Esophagus squamous epithelium (tissue), 5 donors: ENCODE data around the gene VWA5A. TPM values are rescaled to one million over a fixed set of nuclear protein-coding genes. Genes with fewer than 3 reads are reported as not detected.

Source experiments
- DNase-seq: peaks from one replicate; lab custom pipeline; 2025; lab: John Stamatoyannopoulos, UW
- H3K27ac ChIP-seq, 4 donors: fragments of 200-600 bp; sonication (generic); one replicate each; pipeline ENCODE4 v1.5.1; 2016 to 2019; ENCODE audit warnings: mild to moderate bottlenecking in 1 of 4
- H3K27me3 ChIP-seq, 4 donors: fragments of 200-600 bp; sonication (generic); 1 replicate in 3 of 4; 2 replicates in 1 of 4; pipeline versions ENCODE4 v1.5.1 to v1.6.0; 2017 to 2021; ENCODE audit warnings: antibody characterized with exemption in 1 of 4
- H3K36me3 ChIP-seq, 3 donors: fragments of 200-600 bp; sonication (generic); one replicate each; pipeline ENCODE4 v1.5.1; 2016 to 2019
- H3K4me1 ChIP-seq, 3 donors: fragments of 200-600 bp; sonication (generic); one replicate each; pipeline ENCODE4 v1.5.1; 2017 to 2019
- H3K4me3 ChIP-seq, 4 donors: fragments of 200-600 bp; sonication (generic); 1 replicate in 3 of 4; 2 replicates in 1 of 4; pipeline ENCODE4 v1.5.1; 2016 to 2019; ENCODE audit warnings: mild to moderate bottlenecking in 2 of 4, moderate library complexity in 1 of 4
- H3K9me3 ChIP-seq, 3 donors: fragments of 200-600 bp; sonication (generic); one replicate each; pipeline ENCODE4 v1.5.1; 2016 to 2019
- CTCF ChIP-seq, 6 experiments: fragments of 450-650 bp in 4 of 6; fragments of 200-600 bp in 2 of 6; sonication (generic) in 2 of 6; IDR thresholded peaks; one replicate each; pipeline ENCODE4 v1.5.1; 2016 to 2019; ENCODE audit warnings: antibody characterized with exemption in 6 of 6, mild to moderate bottlenecking in 4 of 6, moderate library complexity in 4 of 6
- POLR2A ChIP-seq, 4 donors: fragments of 450-650 bp; IDR thresholded peaks; one replicate each; pipeline ENCODE4 v1.6.1; 2017; ENCODE audit warnings: antibody characterized with exemption in 4 of 4, mild to moderate bottlenecking in 4 of 4, moderate library complexity in 3 of 4
- WGBS, 2 donors: methylation state at CpG; one replicate each; pipeline ENCODE4 v1.1.5; 2018; 5-methylcytosine and 5-hydroxymethylcytosine counted together
- intact Hi-C: fragments of 100-400 bp; cut with DNase I; formaldehyde crosslinking; loops from one replicate; pipeline ENCODE4 v1.15.0; 2022
- total RNA-seq, 4 donors: library from RNA; depleted of rRNA; stranded (reverse); fragments of >200 nt; gene quantifications; one replicate each; pipeline ENCODE4 v1.1.0, GENCODE V29; 2016
- donor health status: DM: yes; HTN: yes; CAD: no.

The VWA5A gene
- total RNA-seq, 4 donors from 2014 or later = 2.7 to 19.8 (median 12.1) TPM

- H3K9me3 ChIP-seq = no peaks in the 10 kb centered on the region
- TF ChIP-seq POLR2A (IDR thresholded peaks at IDR 0.05) (no peak), CTCF (IDR thresholded peaks at IDR 0.05) (no peak)
- no peak within 1 kb of the TSS for H3K4me3 ChIP-seq
- no peaks in the 10 kb centered on the region for H3K36me3 ChIP-seq
- H3K4me1 ChIP-seq = no peaks in the 10 kb centered on the region
- no peak for DNase-seq
- H3K27me3 ChIP-seq = no peaks in the 10 kb centered on the region
- WGBS, 2 donors = 18 to 38% methylated on average over 3 of the region's 3 CpGs
- H3K27ac ChIP-seq = no peak within 1 kb of the TSS
- intact Hi-C loops = no loop called here
Measured at GRCh38 chr11:124183068-124183467, 67.8 kb downstream of the VWA5A start, which contains the start of gene OR10D3. TSS of gene OR10D3 (plus strand) at chr11:124183345. CDS start at chr11:124185270, 1,925 bp downstream.

DNA sequence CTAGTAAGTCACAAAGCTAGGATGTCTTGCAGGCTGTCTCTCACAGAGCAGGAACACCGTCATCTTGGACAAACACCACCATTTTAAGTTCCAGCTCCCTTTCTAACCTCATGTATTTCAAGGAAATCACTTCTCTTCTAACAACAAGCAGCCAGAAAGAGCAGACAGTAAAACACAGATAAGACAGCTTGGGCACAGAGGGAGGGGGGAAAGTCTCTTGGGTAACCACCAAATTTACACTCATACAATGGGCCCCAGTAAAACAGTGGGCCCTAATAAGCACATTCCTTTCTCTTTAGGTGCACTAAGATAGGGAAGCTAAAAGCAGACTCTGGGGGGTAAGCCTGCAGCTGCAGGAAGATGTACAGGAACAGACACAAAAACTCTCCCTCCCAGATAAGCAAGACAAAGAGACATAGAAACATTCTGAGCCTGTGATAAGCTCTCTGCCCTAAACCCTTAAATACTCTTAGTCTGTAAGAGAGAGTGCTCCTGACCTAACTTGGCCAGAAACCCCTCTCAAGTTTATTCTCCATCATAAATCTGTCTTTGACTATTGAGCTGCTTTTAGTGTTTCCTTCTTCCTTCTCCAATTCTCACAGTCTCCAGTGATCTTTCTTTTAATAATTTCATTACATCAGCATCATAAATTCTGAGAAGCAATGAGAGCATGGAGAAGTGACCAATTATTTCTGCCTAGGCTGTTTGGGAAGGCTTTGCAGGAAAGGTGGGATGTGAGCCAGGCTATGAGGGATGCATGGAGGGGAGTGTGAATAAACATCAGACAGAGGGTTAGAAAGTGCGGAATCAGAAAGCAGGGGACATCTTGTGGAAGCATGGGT lies 75.3 kb downstream of the VWA5A start:
- Histone ChIP-seq H3K27ac (no peak overlapping the region), H3K36me3 (no peaks in the 10 kb centered on the region), H3K4me3 (no peak overlapping the region), H3K27me3 (no peaks in the 10 kb centered on the region), H3K4me1 (no peaks in the 10 kb centered on the region), H3K9me3 (no peaks in the 10 kb centered on the region)
- TF ChIP-seq CTCF (IDR thresholded peaks at IDR 0.05) (no peak), POLR2A (IDR thresholded peaks at IDR 0.05) (no peak)
- no peak for DNase-seq
- WGBS, 2 donors = 74 to 88% methylated on average over 2 of the region's 2 CpGs
- intact Hi-C loops = loop anchor here (5.0 kb wide), 1 partner anchor 118 kb away; no protein-coding TSS in a partner anchor

DNA sequence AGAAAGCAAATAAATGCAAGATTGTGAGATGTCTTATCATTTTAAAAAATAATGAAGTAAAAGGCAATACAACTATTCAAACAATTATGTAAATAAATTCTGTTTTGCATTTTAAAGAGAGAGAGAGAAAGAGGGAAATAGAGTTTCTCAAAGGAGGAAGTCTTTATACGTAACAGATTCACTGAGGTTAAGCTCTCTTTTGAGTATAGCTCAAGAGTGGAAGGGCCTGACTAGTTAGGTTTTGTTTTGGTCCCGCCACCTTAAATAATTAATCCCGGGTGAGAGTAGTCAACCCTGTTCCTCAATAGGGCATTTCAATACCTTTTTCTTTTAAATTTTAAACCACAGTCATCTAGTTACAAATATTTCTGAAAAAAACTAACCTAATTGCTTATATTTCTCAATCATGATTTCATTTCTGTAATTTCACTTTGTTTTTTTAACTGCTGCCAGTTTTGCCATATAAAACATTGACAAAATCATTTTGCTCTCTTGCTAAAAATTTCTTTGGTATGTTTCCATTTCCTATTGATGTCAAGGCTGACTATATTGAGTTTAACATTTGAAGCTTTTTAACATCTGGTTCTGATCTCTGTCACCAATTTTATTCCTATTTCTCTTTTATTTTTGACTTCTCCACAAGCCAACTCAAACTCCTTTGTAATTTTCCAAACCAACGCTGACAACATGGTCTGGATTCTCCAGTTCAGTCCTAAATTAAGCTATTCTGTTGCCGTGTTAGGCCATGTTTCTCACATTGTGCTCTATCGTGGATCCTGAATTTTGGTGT lies 78.2 kb downstream of the VWA5A start:
- intact Hi-C loops = loop anchor here (5.0 kb wide), 1 partner anchor 121 kb away; no protein-coding TSS in a partner anchor
- TF ChIP-seq POLR2A (IDR thresholded peaks at IDR 0.05) (no peak), CTCF (IDR thresholded peaks at IDR 0.05) (no peak)
- DNase-seq = no peak
- H3K4me3 ChIP-seq = no peak overlapping the region
- peak overlapping the region in 1 of 4 donors; percentile 1 for H3K27ac ChIP-seq
- H3K4me1 ChIP-seq = no peaks in the 10 kb centered on the region
- 35 to 48% methylated on average over 6 of the region's 6 CpGs for WGBS, 2 donors
- no peaks in the 10 kb centered on the region for H3K9me3 ChIP-seq
- H3K27me3 ChIP-seq = no peaks in the 10 kb centered on the region
- no peaks in the 10 kb centered on the region for H3K36me3 ChIP-seq

DNA sequence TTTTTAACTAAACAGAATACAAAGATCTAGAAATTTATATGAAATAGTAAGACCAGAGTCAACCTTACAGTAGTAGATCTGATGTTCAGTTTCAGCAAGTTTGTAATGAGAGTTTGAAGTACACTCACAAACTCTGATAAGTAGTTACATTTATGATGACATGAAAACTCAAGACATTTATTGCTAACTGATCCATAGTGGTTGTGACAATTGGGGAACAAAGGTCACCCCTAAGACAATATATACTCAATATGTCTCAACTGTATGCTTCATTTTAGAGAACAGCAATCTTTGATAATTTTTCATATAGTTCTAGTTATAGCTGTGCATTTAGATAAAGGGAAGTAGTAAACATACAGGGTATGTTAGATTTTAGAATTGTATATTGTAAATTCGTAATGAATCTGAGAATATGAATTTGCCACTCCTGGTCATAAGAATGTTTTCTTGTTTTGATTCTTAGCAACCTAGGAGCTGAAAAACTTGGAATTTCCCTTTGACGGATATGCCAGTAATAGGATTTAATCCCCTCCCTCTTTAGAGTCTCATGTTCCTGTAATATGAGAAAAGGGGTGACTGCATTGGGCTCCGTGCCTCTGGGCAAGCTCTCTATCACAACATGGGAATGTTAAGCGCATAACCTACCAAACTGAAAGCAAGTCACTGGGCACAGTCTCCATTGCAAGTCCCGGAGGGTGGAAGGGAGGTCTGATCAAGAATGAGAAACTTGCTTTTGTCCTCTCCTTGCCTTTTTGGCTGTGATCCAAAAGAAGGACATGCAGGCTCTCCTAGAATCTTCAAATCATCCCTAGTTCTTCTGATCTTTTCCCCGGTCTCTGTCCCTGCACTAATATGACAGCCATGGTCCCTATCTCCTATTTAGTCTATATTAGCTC lies 79.3 kb downstream of the VWA5A start:
- intact Hi-C loops = loop anchor here (5.0 kb wide), 1 partner anchor 122 kb away; no protein-coding TSS in a partner anchor
- H3K4me1 ChIP-seq = no peaks in the 10 kb centered on the region
- H3K36me3 ChIP-seq = no peaks in the 10 kb centered on the region
- TF ChIP-seq CTCF (IDR thresholded peaks at IDR 0.05) (no peak), POLR2A (IDR thresholded peaks at IDR 0.05) (no peak)
- H3K9me3 ChIP-seq = no peaks in the 10 kb centered on the region
- no peaks in the 10 kb centered on the region for H3K27me3 ChIP-seq
- 43 to 45% methylated on average over 6 of the region's 6 CpGs for WGBS, 2 donors
- DNase-seq = no peak
- peak overlapping the region in 2 of 4 donors; percentile 1 to 10 for H3K27ac ChIP-seq
- no peak overlapping the region for H3K4me3 ChIP-seq
